ENCODE measurements around the gene PLEKHG7. TPM values are rescaled to one million over a fixed set of nuclear protein-coding genes. Genes with fewer than 3 reads are reported as not detected.
A peak's percentile ranks its signal among the peaks of the same experiment; 100 is the strongest.
"Not testable (repeated sequence)": the region's sequence is repeated elsewhere in the genome, so short reads cannot be mapped to it uniquely, and the experiment has no call there.

Gene PLEKHG7
- total RNA-seq, 1 experiment from 2014 or later, result not detected

DNA sequence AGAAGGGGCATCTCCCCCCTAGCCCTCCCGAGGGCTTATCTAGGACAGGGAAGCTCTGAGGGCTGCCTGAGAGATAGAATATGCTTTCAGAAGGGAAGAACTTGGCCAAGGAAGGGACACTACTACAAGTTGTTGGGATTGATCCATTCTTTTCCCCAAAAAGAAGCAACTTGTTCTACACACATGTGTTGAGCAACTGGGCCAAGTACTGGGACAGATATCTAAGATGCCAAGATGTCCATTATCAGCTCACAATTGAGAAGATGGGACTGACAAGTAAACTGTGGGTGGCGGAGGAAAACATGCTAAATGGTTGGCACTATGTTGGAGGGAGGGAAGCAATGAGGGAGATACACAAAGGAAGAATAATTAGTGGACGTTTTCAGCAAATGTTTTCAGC, 30.9 kb downstream of the PLEKHG7 start:
- Histone ChIP-seq H3K4me3 (no peak overlapping the region), H3K27me3 (no peaks in the 10 kb centered on the region), H3K36me3 (no peaks in the 10 kb centered on the region), H3K9me3 (no peaks in the 10 kb centered on the region)
- no peak for DNase-seq

- Histone ChIP-seq H3K36me3 (no peaks in the 10 kb centered on the region), H3K4me3 (no peak overlapping the region)
- peak; percentile 52 for DNase-seq
Observed at GRCh38 chr12:92735131-92735721, 32.4 kb downstream of the PLEKHG7 start.

DNA sequence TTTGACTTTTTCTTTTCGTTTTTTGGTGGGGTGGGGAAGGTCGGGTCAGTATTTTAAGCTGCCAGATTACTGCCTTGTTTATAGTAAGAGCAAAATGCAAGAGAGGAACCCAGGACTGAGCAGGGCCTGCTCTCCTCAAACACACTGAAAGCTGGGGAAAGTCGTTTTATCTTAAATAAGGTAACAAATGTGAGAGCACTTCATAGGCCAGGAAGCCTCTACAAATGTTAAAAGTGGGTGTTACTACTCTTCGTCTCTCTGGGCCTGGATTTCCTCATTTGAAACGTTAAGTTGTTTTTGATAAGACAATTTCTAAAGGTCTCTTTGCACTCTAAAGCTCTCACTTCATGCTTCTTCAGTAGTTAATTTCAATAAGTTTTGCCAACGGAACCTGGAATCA, 33.8 kb downstream of the PLEKHG7 start:
- H3K27me3 ChIP-seq, result no peaks in the 10 kb centered on the region
- no peaks in the 10 kb centered on the region for H3K36me3 ChIP-seq
- DNase-seq, result no peak
- H3K4me3 ChIP-seq, result no peak overlapping the region
- H3K9me3 ChIP-seq, result no peaks in the 10 kb centered on the region

More at GRCh38 chr12:92735131-92735721, 32.4 kb downstream of the PLEKHG7 start:
- Histone ChIP-seq H3K27me3 (no peaks in the 10 kb centered on the region), H3K9me3 (no peaks in the 10 kb centered on the region)

DNA sequence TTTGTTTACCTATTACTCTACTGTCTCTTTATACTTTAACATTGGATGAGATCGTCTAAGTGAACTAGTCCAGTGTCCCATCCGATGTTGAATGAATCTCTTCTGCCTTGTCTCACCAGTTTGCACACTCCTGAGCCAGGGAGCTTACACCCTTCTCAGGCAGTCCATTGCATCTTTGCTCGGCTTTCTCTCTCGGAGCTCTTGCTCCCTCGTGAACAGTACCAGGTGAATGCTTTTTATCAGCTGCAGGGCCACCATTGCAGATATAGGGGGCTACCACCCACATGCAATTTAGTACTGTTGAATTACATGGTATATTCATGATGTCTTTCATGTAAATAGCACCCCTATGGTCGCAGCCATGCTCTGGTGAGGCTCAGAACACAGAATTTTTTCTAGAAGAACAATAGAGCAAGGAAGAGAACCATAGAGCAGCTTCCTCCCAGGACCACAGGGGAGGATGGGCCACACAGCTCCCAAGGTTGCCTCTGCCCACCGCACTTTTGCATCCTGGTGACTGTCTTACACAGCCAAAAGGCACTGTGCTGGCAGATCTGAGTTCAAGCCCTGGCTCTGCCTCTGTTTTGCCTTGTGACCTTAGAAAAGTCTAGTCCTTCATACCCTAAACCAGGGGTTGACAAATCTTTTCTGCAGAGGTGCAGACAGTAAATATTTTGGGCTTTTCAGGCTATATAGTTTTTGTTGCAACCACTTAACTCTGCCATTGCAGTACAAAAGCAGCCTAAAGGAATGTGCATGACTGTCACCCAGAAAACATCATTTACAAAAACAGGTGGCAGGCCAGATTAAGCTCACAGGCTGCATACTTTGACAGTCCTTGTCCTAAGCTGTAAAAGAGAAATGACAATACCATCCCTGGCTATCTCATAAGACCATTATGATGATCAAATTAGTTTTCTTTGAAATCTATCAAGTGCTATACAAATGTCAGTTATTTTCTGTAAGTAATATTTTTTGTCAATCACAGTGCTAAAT, 35.4 kb downstream of the PLEKHG7 start:
- Histone ChIP-seq H3K9me3 (no peaks in the 10 kb centered on the region), H3K36me3 (no peaks in the 10 kb centered on the region), H3K27me3 (no peaks in the 10 kb centered on the region), H3K4me3 (no peak overlapping the region)
- DNase-seq, result no peak

DNA sequence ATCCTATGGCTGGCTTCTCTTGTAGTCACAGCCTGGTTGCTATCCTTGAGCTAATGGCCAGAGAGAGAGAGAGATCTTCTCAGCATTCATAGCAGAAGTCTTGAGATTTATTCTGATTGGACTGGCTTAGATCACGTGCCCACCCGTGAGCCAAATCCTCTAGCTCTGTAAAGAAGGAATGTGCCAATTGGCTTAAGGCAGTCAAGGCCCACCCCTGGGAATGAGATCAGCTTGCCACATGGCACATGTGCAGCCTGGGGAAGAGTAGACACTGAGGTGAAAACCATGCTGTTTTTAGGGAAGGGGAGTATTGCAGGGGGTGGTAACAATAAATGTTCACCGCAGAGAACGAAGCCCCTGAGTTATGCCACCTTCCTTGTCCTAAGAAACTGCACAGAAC, 36.3 kb downstream of the PLEKHG7 start:
- peak; percentile 39 for DNase-seq
- H3K9me3 ChIP-seq, result no peaks in the 10 kb centered on the region
- H3K4me3 ChIP-seq, result no peak overlapping the region
- H3K27me3 ChIP-seq, result no peaks in the 10 kb centered on the region
- no peaks in the 10 kb centered on the region for H3K36me3 ChIP-seq

DNA sequence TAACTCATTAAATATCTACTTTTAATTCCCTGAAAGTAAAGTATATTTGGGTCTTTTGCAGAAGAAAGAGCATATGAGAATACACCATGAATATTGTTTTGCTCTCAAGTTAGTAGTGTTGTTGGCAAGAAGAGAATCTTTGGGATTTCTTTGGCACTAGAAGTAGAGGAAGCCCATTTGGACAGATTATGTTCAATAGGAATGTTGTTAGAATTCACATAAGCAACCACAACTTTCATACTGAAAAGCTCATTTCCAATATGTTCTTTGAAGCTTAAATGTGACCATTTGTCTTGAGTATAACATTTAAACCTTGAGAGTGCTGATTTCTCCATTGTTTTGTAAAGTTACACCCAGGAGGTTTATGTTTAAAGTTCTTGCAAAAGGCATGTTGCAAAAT, 37.6 kb downstream of the PLEKHG7 start:
- Histone ChIP-seq H3K27me3 (no peaks in the 10 kb centered on the region), H3K4me3 (no peak overlapping the region), H3K36me3 (no peaks in the 10 kb centered on the region), H3K9me3 (no peaks in the 10 kb centered on the region)
- no peak for DNase-seq

DNA sequence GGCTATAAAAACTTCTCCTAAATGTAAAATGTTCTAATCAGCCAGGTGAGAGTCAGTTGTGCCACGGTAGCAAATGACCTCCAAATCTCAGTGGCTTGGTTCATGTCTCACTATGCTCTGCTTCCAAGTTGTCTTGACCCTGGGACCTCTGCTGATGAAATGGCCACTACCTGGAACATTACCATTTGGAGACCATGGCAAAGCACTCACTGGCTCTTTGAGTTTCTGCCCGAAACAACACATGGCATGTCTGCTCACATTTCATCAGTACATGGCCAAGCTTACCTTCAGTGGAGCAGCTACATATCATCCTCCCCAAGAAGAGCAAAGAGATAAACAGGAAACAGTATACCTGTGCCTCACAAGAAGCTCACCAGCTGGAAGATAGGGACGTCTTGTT, 40.2 kb downstream of the PLEKHG7 start:
- Histone ChIP-seq H3K27me3 (no peaks in the 10 kb centered on the region), H3K9me3 (no peaks in the 10 kb centered on the region), H3K4me3 (no peak overlapping the region), H3K36me3 (no peaks in the 10 kb centered on the region)
- DNase-seq, result no peak

DNA sequence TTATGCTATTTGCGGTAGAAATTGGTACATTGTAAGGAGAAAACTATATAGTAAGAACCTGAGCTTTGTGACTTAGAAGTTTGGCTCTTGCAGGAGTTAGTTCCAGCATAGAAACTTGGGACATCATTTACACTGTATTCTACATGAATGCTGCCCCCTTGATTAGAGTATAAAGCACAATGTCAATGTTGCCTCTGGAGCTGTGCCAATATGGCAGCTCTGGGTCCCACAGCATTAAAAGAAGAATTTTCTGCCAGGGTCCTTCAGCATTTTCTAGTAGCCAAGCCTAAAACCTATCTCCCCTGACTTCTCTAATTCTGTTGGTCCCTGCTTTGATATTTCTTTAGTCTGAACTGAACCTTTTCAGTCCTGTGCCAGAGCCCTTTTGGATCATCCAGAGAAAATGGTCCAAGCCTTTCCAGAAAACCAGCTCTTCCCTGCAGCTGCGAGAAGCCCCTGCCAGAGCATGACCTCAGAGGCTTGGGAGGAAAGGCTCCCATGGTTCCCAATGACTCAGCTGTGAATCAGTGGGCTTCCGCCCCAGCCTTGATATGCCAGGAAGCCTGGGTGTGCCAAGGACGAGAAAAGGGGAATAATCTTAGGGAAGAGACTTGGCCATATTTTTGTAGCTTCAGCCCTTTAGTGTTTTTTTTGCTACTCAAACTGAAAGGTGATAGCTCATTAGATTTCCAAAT, 43.2 kb downstream of the PLEKHG7 start:
- H3K9me3 ChIP-seq, result no peaks in the 10 kb centered on the region
- no peaks in the 10 kb centered on the region for H3K36me3 ChIP-seq
- peak; percentile 98 for DNase-seq
- no peaks in the 10 kb centered on the region for H3K27me3 ChIP-seq
- H3K4me3 ChIP-seq, result no peak overlapping the region

DNA sequence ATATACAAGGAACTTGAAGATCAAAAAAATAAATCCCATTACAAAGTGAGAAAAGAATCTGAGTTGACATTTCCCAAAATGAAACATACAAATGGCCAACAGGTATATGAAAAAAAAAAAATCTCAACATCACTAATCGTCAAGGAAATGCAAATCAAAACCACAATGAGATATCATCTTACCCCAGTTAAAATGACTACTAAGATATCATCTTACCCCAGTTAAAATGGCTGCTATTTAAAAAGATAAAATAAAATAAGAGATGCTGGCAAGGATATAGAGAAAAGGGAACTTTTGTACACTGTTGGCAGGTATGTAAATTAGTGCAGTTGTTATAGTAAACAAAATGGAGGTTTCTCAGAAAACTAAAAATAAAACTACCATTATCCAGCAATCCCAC, 44.4 kb downstream of the PLEKHG7 start:
- Histone ChIP-seq H3K9me3 (no peaks in the 10 kb centered on the region), H3K36me3 (no peaks in the 10 kb centered on the region), H3K4me3 (no peak overlapping the region), H3K27me3 (no peaks in the 10 kb centered on the region)
- DNase-seq, result no peak

DNA sequence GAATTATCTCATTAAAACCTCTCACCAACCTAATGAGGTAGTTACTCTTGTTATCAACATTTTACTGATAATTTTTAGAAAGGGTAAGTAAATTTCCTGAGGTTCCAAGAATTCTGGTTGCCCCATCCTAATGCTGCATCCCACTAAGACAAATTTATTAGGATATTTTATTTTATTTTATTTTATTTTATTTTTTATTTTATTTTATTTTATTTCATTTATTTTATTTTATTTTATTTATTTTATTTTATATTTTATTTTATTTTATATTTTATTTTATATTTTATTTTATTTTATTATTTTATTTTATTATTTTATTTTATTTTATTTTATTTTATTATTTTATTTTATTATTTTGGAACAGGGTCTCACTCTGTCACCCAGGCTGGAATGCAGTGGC, 46.9 kb downstream of the PLEKHG7 start:
- H3K4me3 ChIP-seq, H3K36me3 ChIP-seq, DNase-seq, H3K27me3 ChIP-seq, H3K9me3 ChIP-seq: not testable (repeated sequence)

DNA sequence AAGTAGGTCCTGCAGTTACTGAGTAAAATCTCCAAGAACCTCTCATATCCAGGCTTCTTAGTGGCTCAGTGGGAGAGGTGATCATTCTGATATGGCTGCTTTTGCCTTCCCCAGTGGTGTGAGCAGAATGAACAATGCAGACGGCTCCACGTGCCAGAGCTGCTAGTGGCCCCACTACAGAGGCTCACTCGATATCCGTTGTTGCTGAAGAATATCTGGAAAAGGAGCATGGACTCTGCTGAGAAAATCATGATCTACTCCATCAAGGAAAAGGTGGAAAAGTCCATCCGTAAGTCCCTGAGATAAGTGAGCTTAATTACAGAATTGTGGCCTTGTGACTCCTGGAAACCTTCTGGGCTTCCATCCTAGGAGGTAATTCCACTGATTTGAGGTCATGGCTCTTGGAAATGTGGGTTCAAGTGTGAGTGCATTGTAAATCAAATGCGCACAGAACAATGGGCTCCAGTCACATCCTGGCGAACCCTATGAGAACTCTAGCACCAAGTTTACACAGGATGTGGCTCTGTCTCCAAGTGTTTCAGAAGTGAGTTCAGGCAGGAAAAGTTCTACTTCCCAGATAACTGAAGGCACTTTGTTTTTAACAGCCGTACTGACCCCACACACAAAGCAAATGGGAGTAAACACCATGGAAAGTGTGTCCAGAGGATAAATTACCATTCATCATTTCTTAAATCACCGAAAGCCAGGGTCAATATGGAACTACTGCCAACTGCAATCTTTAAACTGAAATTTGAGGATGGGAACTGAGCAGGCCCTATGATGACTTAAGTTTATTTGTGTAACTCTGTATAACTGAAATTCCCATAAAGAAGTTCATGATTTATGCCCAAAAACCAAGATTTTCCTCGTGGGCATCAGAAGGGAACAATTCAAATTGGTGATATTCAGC, 51.4 kb downstream of the PLEKHG7 start:
- no peak for DNase-seq
- H3K36me3 ChIP-seq, result no peaks in the 10 kb centered on the region
- no peaks in the 10 kb centered on the region for H3K27me3 ChIP-seq
- no peak overlapping the region for H3K4me3 ChIP-seq
- no peaks in the 10 kb centered on the region for H3K9me3 ChIP-seq

DNA sequence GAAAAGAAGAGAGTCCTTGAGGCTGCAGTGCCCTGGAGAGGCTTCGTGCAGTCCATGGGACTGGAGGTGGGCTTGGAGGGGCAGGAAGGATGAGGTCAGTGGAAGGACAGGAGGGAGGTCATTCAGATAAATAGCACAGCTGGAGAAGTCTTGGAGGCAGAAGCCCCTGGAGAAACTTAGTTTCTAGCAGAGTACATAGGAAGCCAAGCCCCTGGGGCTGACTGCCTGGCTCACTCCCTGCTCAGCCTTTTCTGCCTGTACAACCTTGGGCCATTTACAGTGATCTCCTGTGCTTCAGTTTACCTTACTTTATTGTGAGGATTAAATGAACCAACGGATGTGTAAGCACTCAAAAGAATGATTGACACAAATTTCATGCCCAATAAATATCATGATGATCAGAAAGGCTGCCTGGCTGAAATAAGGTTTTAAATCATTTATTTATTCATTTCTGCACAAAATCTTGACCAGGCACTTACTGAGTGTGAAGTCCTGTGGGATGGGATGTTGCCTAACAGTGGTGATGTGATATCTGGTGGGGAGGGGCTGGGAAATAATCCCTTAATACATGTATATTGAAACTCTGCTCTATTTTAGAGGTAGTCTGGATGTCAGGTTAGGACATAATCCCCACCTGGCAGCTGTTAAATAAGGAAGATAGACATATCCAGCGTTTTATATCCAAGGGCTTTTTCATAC, 54.3 kb downstream of the PLEKHG7 start:
- DNase-seq, result no peak
- no peak overlapping the region for H3K4me3 ChIP-seq
- H3K9me3 ChIP-seq, result no peaks in the 10 kb centered on the region
- no peaks in the 10 kb centered on the region for H3K36me3 ChIP-seq
- no peaks in the 10 kb centered on the region for H3K27me3 ChIP-seq

- no peak for DNase-seq
- H3K4me3 ChIP-seq, result no peak overlapping the region
- no peaks in the 10 kb centered on the region for H3K27me3 ChIP-seq
- H3K9me3 ChIP-seq, result no peaks in the 10 kb centered on the region
- H3K36me3 ChIP-seq, result no peaks in the 10 kb centered on the region
Observed at GRCh38 chr12:92757597-92758121, 54.9 kb downstream of the PLEKHG7 start.

GRCh38 chr12:92759634-92760268, 57.0 kb downstream of the PLEKHG7 start:
- DNase-seq, result peak; percentile 74
- Histone ChIP-seq H3K4me3 (no peak overlapping the region), H3K9me3 (no peaks in the 10 kb centered on the region), H3K36me3 (no peaks in the 10 kb centered on the region), H3K27me3 (no peaks in the 10 kb centered on the region)

DNA sequence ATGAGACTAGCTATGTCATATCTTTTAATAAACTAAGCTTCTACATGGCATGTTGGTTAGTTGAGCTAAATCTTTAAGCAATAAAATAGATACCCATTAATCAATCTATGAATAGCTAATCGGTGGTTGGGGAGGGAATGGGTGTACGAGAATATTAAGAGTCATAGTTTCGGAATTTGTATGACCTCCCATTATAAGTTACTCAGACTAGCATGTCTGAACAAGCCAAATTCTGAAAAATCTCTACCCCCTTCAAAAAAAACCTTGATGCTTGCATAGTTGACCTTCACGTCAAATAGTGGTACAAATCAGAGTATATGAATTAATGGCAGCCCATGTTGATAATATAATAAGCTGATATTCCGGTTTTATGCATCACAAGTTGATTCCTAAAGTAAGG, 60.0 kb downstream of the PLEKHG7 start:
- H3K27me3 ChIP-seq, result no peaks in the 10 kb centered on the region
- DNase-seq, result no peak
- H3K4me3 ChIP-seq, result no peak overlapping the region
- H3K9me3 ChIP-seq, result no peaks in the 10 kb centered on the region
- no peaks in the 10 kb centered on the region for H3K36me3 ChIP-seq

Measured in MG63 (cell line).